Effector memory CD4-positive, alpha-beta T cell (primary cell): ENCODE results near the gene PGAM5.
"Not testable (repeated sequence)": the region's sequence is repeated elsewhere in the genome, so short reads cannot be mapped to it uniquely, and the experiment has no call there.

Experiments used
- DNase-seq, 3 donors: peaks; one replicate each; pipeline ENCODE4 v3.0.0-alpha.2; 2020
- H3K27ac ChIP-seq: 2 replicates; pipeline ENCODE4 v1.7.0; 2013; ENCODE audit warnings: mild to moderate bottlenecking, low read length, moderate library complexity; ENCODE audit not compliant: insufficient read depth, poor library complexity, severe bottlenecking
- H3K27me3 ChIP-seq: replicated peaks from 2 replicates; pipeline ENCODE4 v1.7.0; 2013; ENCODE audit warnings: mild to moderate bottlenecking, low read length; ENCODE audit not compliant: insufficient read depth, control insufficient read depth, poor library complexity, severe bottlenecking
- H3K36me3 ChIP-seq: 2 replicates; pipeline ENCODE4 v1.7.0; 2013; ENCODE audit warnings: mild to moderate bottlenecking, low read length, moderate library complexity; ENCODE audit not compliant: control insufficient read depth, insufficient read depth
- H3K4me1 ChIP-seq: 2 replicates; pipeline ENCODE4 v1.7.0; 2013; ENCODE audit warnings: low read length, mild to moderate bottlenecking; ENCODE audit not compliant: control insufficient read depth, insufficient read depth, poor library complexity, severe bottlenecking
- H3K4me3 ChIP-seq: 2 replicates; pipeline ENCODE4 v1.7.0; 2013; ENCODE audit warnings: low read length, low read depth, mild to moderate bottlenecking; ENCODE audit not compliant: insufficient read depth, poor library complexity, severe bottlenecking
- H3K9me3 ChIP-seq: 2 replicates; pipeline ENCODE4 v1.7.0; 2013; ENCODE audit warnings: mild to moderate bottlenecking, low read length, moderate library complexity; ENCODE audit not compliant: control insufficient read depth

PGAM5 gene

DNA sequence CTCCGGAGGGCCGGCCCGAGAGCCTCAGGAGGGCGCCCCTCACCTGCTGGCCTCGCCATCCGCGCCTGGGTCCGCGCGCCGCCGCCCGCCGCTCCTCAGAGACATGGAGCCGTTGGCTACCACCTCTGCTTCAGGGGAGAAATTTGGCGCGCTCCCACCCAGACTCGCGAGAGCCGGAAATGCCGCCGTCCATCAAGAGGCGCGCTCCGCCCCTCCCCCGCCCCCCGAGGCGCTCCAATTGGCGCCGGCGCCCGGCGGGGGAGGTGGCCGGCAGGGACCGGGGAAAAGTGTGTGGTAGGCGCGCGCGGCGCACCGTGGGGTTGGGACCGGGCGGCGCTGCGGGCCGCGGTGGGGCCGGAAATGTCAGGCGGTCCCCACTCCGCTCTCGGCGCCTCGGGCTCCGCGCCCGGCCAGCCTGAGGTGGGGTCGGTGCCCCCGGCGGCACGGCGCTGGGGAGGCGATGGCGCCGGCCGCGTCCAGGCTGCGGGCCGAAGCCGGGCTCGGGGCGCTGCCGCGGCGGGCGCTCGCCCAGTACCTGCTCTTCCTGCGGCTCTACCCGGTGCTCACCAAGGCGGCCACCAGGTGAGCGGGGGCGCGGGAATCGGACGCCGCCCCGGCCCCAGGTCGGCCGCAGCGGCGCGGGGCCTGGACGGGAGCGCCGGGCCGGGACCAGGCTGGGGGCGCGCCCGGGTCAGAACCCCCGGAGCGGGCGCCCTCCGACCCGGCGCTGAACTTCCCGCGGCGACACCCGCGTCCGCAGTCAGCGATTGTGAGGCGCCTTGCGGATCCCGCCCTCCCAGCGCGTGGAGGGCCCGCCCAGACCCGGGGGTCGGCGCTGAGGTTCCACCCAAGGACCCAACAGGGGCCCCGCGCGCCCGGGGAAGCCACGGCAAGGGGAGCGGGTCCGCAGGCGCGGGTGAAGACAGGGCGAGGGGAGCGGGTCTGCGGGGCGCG is 23.2 kb upstream of the PGAM5 start, which contains the start of the genes POLE and PXMP2:
Gene POLE (minus strand): TSS at position 132 of the 954 bp plus-strand sequence. CDS start 27 bp downstream, at position 105.
Gene PXMP2 (plus strand): TSS at position 377 of the 954 bp plus-strand sequence. CDS start 84 bp downstream, at position 461.
- Histone ChIP-seq H3K36me3 (no peaks in the 10 kb centered on the region), H3K9me3 (no peaks in the 10 kb centered on the region), H3K4me1 (peaks cover 7% of the 10 kb centered on the region), H3K27ac (peak within 1 kb of the TSS; percentile 25), H3K4me3 (peak within 1 kb of the TSS; percentile 59), H3K27me3 (no peaks in the 10 kb centered on the region)
- DNase-seq, result peak; percentile 84 to 88 (median 87)

DNA sequence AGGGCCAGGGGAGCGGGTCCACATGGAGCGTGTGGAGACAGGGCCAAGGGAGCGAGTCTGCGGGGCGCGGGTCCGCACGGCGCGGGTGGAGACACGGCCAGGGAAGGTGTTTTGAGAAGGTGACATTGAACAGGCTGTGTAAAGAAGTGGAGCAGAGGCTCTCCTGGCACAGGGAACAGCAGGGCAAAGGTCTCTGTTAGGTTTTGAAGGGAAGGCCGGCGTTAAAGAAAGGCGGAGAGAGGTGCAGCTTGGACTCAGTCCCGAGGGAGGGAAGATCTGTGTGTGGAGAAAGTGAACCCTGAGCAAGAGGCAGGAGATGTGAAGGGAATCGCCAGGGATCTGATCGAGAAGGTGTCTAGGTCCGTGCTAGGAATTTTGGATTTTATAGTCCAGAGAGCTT is 21.4 kb upstream of the PGAM5 start:
- no peak overlapping the region for H3K4me3 ChIP-seq
- no peaks in the 10 kb centered on the region for H3K9me3 ChIP-seq
- H3K36me3 ChIP-seq, result no peaks in the 10 kb centered on the region
- no peak for DNase-seq
- no peaks in the 10 kb centered on the region for H3K27me3 ChIP-seq
- H3K4me1 ChIP-seq, result peaks cover 7% of the 10 kb centered on the region
- H3K27ac ChIP-seq, result no peak overlapping the region

DNA sequence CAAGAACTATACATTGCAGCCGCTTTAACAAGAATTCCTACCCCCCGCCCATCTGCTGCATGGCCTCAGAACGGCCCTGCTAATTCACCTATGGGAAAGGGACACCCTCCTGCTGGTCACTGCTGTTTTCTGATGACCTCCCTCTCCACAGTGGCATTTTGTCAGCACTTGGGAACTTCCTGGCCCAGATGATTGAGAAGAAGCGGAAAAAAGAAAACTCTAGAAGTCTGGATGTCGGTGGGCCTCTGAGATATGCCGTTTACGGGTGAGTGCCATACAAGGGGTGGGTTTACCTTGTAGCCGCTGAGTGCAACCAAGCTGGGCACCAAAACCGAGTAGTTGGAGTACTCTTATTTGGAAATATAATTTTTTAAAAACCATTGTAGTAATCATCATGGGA is 20.5 kb upstream of the PGAM5 start:
- no peak overlapping the region for H3K27ac ChIP-seq
- H3K9me3 ChIP-seq, result no peaks in the 10 kb centered on the region
- H3K36me3 ChIP-seq, result no peaks in the 10 kb centered on the region
- no peak overlapping the region for H3K4me3 ChIP-seq
- peaks cover 7% of the 10 kb centered on the region for H3K4me1 ChIP-seq
- H3K27me3 ChIP-seq, result no peaks in the 10 kb centered on the region
- DNase-seq, result no peak

DNA sequence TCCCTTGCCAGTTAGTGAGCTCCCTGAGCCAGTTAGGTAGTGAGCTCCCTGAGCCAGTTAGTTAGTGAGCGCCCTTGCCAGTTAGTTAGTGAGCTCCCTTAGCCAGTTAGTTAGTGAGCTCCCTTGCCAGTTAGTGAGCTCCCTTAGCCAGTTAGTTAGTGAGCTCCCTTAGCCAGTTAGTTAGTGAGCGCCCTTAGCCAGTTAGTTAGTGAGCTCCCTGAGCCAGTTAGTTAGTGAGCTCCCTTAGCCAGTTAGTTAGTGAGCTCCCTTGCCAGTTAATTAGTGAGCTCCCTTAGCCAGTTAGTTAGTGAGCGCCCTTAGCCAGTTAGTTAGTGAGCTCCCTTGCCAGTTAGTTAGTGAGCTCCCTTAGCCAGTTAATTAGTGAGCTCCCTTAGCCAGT is 18.6 kb upstream of the PGAM5 start:
- H3K36me3 ChIP-seq, H3K4me3 ChIP-seq, H3K27ac ChIP-seq, H3K4me1 ChIP-seq, H3K27me3 ChIP-seq, DNase-seq, H3K9me3 ChIP-seq: not testable (repeated sequence)

DNA sequence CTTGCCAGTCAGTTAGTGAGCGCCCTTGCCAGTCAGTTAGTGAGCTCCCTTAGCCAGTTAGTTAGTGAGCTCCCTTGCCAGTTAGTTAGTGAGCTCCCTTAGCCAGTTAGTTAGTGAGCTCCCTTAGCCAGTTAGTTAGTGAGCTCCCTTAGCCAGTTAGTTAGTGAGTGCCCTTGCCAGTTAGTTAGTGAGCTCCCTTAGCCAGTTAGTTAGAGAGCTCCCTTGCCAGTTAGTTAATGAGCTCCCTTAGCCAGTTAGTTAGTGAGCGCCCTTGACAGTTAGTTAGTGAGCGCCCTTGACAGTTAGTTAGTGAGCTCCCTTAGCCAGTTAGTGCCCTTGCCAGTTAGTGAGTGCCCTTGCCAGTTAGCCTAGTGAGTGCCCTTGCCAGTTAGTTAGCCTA is 15.8 kb upstream of the PGAM5 start:
- not testable (repeated sequence) for H3K9me3 ChIP-seq, H3K27ac ChIP-seq, H3K27me3 ChIP-seq, H3K4me1 ChIP-seq, DNase-seq, H3K36me3 ChIP-seq, H3K4me3 ChIP-seq

DNA sequence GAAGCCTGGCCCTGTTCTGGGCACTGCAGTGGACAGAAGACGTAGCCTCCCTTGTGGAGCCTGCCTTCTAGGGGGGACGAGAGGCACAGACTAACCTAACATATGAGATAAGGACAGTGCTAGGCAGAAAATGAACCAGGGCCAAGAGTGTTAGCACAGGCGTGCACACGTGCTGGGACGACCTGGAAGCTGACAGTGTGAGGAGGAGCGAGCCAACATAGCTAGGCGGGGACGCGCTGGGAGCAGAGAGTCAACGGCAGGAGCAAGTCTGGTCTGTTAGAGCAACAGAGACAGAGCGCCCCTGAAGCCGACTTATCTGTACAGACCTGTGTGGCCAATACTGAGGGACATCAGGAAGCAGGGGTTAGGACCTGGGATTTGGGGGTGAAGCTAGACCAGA is 15.2 kb upstream of the PGAM5 start:
- Histone ChIP-seq H3K4me1 (no peaks in the 10 kb centered on the region), H3K27ac (no peak overlapping the region), H3K36me3 (peaks cover 3% of the 10 kb centered on the region), H3K4me3 (no peak overlapping the region), H3K9me3 (no peaks in the 10 kb centered on the region), H3K27me3 (no peaks in the 10 kb centered on the region)
- no peak for DNase-seq

DNA sequence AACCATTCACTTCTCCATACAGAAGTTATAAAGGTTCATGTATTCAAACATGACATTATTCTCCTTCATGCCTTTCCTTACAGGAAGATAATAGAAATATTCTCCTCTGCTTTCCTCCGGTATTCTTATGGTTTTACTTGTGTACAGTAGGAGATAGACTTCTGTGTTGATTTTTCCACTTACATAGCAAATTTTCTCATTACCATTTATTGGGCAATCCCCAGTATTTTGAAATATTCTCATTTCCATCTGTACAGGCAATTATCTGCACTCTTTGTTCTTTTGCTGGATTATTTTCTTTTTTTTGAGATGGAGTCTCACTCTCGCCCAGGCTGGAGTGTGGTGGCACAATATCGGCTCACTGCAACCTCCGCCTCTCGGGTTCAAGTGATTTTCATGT is 12.3 kb upstream of the PGAM5 start:
- DNase-seq, result no peak
- H3K9me3 ChIP-seq, result no peaks in the 10 kb centered on the region
- no peak overlapping the region for H3K4me3 ChIP-seq
- H3K4me1 ChIP-seq, result no peaks in the 10 kb centered on the region
- H3K27me3 ChIP-seq, result no peaks in the 10 kb centered on the region
- peaks cover 3% of the 10 kb centered on the region for H3K36me3 ChIP-seq
- H3K27ac ChIP-seq, result no peak overlapping the region

DNA sequence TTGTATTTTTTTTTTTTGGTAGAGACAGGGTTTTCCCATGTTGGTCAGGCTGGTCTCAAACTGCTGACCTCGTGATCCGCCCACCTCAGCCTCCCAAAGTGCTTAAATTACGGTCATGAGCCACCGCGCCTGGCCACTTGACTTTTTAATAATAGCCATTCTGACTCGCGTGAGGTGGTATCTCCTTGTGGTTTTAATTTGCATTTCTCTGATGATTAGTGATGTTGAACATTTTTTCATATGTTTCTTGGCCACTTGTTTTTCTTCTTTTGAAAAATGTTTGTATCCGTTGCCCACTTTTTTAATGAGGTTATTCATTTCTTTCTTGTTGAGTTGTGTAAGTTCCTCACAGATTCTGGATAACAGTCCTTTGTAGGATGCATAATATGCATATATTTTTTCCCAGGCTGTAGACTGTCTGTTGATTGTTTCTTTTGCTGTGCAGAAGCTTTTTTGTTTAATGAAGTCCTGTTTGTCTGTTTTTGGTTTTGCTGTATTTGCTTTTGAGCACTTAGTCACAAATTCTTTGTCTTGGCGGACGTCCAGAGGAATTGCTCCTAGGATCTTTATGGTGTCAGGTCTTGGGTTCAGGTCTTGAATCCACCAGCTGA is 10.3 kb upstream of the PGAM5 start:
- H3K4me3 ChIP-seq, result no peak overlapping the region
- H3K4me1 ChIP-seq, result no peaks in the 10 kb centered on the region
- H3K36me3 ChIP-seq, result peaks cover 3% of the 10 kb centered on the region
- no peaks in the 10 kb centered on the region for H3K9me3 ChIP-seq
- DNase-seq, result no peak
- no peaks in the 10 kb centered on the region for H3K27me3 ChIP-seq
- H3K27ac ChIP-seq, result no peak overlapping the region

DNA sequence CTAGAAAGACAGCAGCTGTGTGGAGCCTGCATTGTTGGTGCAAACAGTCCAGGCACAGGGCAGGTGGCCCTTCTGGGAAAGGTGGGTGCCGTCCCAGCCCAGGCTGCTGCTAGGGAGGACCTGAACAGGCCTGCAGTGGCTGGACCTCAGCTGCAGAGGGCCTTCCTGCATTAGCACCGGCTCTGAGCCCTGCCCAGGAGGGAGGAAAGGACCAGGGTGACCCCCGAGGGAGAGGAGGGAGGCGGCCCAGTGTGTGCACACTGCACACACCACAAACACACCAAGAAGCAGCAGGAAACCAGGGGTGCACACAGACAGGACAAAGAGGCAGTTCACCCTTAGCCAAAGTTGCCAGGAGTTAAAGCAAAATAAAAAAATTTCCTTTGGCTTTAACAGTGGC is 8.0 kb upstream of the PGAM5 start:
- DNase-seq, result no peak

DNA sequence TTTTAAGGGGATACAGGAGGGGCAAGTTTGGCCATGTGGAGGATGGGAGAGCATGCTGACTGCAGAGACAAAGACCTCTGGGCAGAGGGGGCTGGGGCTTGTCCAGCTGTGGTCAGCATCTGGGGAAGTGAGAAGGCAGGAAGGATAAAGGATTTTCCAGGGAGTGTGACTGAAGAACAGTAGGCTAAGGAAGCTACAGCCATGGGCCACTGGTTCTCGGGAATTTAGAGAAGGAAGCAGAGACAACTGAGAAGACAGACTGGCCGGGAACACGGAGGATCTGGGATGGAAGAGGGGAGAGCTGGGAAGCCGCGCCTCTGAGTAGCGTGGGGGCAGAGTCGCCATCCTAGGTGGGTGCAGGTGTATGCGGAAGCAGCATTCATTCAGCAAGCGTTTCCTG is 7.0 kb upstream of the PGAM5 start:
- DNase-seq, result no peak
- Histone ChIP-seq H3K4me1 (no peaks in the 10 kb centered on the region), H3K36me3 (peaks cover 3% of the 10 kb centered on the region), H3K9me3 (no peaks in the 10 kb centered on the region), H3K27ac (no peak overlapping the region), H3K27me3 (no peaks in the 10 kb centered on the region), H3K4me3 (no peak overlapping the region)

More for the DNA sequence above, 8.0 kb upstream of the PGAM5 start:
- no peaks in the 10 kb centered on the region for H3K4me1 ChIP-seq
- no peaks in the 10 kb centered on the region for H3K9me3 ChIP-seq
- no peaks in the 10 kb centered on the region for H3K27me3 ChIP-seq
- H3K36me3 ChIP-seq, result peaks cover 3% of the 10 kb centered on the region
- no peak overlapping the region for H3K27ac ChIP-seq
- H3K4me3 ChIP-seq, result no peak overlapping the region
